ENCODE data around the gene TMEM150B.

TMEM150B gene

DNA sequence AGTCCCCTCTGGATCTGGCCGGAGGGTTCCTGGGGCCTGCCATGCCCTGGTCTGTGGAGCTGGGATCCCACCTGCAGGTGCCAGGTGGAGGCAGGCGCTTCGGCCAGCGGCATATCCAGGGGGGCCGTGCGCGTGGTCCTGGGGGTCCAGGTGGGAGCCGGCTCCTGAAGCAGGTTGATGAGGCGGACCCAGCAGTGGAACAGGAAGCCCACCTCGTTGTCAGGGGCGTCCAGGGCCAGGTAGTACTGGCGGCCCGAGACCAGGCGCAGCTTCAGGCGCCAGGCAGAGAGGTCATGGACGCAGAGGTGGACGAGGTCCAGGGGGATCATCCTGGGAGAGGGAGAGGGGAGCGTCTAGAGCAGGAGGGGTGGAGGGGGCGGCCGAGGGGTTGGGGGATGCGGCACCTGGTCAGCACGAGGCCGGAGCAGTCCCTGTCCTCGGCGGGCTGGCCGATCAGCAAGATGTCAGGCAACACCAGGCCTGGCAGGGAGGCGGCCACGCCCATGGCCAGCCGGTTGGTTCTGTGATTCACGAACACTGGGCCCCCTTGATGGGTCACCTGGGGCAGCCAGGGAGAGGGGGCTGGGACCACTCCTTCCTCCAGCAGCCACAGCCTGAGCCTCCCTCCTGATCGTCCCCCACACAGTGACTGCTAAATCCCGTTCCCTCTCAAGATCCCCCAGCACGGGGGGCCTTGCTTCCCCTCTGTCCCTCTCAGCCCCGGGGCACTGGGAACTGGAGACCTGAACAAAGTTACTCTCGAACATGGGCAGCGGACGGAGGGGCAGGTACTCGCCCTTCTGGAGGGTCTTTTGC lies 37.2 kb upstream of the TMEM150B start:
- Mint-ChIP-seq H3K9me3 (no peaks in the 10 kb centered on the region), H3K27ac (no peak overlapping the region), H3K36me3 (no peaks in the 10 kb centered on the region), H3K27me3 (peaks cover 43% of the 10 kb centered on the region), H3K4me3 (no peak overlapping the region), H3K4me1 (no peaks in the 10 kb centered on the region)
- CTCF ChIA-PET: no interaction called here
- no peak for DNase-seq

DNA sequence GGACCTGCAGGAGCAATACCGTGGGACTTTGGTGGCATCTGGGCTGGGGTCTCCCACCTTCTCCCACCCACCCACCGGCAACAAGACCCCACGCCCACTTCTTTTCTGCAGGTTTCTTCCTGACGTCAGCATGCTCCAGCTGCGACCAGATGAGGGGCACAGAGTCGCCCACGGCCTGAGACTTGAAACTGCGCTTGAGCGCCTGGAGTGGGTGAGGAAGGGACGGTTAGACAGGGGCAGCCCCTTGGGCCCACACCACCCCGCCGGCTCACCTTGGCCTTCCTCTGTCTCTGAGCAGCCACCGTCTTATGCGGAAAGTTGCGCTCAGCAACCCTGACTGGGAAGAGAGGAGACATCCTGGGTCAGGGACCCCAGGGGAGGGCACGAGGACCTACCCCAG lies 35.8 kb upstream of the TMEM150B start:
- Mint-ChIP-seq H3K27ac (no peak overlapping the region), H3K9me3 (no peaks in the 10 kb centered on the region), H3K36me3 (no peaks in the 10 kb centered on the region), H3K4me3 (no peak overlapping the region), H3K4me1 (no peaks in the 10 kb centered on the region), H3K27me3 (peaks cover 45% of the 10 kb centered on the region)
- DNase-seq: no peak
- CTCF ChIA-PET: no interaction called here

DNA sequence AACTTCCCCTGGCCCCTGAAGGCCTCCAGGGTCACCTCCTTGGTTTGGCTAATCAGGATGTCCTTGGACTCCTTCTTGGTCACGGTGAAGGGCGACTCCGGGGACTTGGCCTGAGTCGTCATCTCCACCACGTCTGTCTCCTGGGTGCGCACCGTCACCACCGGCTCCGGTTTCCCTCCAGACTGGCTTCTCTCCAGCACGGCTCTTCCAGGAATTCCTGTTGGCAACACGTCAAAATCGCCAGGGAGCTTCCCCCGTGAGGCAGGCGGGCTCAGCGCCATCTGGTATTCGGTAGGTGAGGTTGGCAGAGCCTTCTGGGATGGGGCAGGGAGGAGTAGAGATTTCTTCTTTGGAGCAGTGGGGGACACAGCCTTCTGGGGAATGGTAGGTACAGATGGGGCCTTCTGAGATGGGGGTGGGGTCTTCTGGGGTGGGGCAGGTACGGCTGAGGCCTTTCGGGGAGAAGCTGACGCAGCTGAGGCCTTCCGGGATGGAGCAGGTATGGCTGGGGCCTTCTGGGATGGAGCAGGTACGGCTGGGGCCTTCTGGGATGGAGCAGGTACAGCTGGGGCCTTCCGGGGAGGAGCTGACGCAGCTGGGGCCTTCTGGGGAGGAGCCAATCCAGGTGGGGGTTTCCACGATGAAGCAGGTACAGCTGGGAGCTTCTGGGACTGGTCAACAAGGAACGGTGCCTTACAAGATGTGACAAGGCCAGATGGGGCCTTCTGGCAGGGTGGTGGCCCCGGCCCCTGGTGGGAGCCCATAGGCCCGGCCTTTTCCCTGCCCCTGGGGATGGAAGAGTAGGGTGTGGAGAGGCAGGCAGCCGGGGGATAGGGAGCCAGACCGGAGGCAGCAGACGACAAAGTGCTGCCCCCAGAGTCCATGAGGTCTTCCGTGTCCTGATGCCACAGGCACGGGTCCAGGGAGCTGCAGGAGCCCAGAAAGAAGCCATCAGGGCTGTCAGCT lies 34.1 kb upstream of the TMEM150B start:
- CTCF ChIA-PET: interaction anchor here (0.6 kb wide), 1 partner anchor 200 kb away, joined by 3 read pairs; no protein-coding TSS in a partner anchor
- Mint-ChIP-seq H3K9me3 (no peaks in the 10 kb centered on the region), H3K4me1 (peaks cover 4% of the 10 kb centered on the region), H3K4me3 (no peak overlapping the region), H3K27me3 (peaks cover 51% of the 10 kb centered on the region), H3K36me3 (no peaks in the 10 kb centered on the region), H3K27ac (no peak overlapping the region)
- DNase-seq: no peak

DNA sequence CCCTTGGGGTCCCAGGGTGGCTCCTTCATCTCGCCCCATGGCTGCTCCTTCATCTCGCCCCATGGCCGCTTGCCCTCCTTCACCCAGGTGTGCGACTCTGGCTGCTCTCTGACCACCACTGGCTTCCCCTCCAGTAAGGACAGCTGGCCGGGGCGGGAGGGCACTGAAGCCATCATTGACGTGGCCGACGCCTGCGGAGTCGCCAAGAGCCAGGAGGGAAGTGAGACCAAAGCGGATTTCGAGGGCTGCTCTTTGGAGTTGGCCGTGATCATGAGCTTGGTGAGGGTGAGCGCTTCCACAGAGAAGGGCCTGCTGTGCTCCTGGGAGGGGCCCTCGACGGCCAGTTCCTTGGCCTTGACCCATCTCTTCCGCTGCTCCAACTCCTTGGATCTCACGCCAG lies 33.4 kb upstream of the TMEM150B start:
- Mint-ChIP-seq H3K9me3 (no peaks in the 10 kb centered on the region), H3K4me3 (no peak overlapping the region), H3K4me1 (peaks cover 10% of the 10 kb centered on the region), H3K27ac (no peak overlapping the region), H3K36me3 (no peaks in the 10 kb centered on the region), H3K27me3 (peaks cover 53% of the 10 kb centered on the region)
- CTCF ChIA-PET: no interaction called here
- no peak for DNase-seq

DNA sequence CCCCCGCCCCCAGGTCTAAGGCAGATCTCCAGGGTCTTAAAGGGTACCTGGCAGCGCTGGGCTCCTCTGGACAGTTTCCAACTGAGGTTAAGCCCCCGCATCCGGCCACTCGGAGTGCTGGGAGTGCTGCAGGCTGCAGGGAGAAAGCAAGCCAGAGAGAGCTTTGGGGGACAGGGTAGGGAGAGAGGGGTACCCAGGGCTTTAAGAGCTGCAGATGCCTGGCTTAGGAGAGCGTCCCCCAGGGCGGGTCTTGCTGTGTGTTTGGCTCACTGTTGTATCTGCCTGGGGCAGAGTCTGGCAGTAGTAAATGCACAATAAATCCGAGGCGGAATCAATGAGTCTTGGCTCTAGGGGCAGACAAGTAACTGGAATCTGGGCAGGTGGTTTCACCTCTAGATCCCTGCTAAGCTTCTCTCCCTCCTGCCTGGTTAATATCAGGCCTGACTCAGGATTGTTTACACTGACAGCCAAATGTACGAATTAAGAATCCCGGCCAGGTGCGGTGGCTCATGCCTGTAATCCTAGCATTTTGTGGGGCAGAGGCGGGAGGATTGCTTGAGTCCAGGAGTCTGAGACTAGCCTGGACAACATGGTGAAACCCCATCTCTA lies 30.2 kb upstream of the TMEM150B start:
- no peaks in the 10 kb centered on the region for H3K9me3 Mint-ChIP-seq
- CTCF ChIA-PET: no interaction called here
- H3K27me3 Mint-ChIP-seq: peaks cover 85% of the 10 kb centered on the region
- H3K36me3 Mint-ChIP-seq: no peaks in the 10 kb centered on the region
- H3K27ac Mint-ChIP-seq: no peak overlapping the region
- DNase-seq: no peak
- H3K4me1 Mint-ChIP-seq: peaks cover 35% of the 10 kb centered on the region
- no peak overlapping the region for H3K4me3 Mint-ChIP-seq

- Mint-ChIP-seq H3K9me3 (no peaks in the 10 kb centered on the region), H3K27me3 (peaks cover 85% of the 10 kb centered on the region), H3K36me3 (no peaks in the 10 kb centered on the region), H3K27ac (no peak within 1 kb of the TSS), H3K4me3 (peak within 1 kb of the TSS; percentile 68), H3K4me1 (peaks cover 35% of the 10 kb centered on the region)
- DNase-seq: no peak
- CTCF ChIA-PET: no interaction called here
Measured at GRCh38 chr19:55354698-55355212, 29.6 kb upstream of the TMEM150B start, which contains the start of gene COX6B2. COX6B2 (minus strand) TSS chr19:55354719; CDS start chr19:55354521, 198 bp downstream.

- H3K36me3 Mint-ChIP-seq: no peaks in the 10 kb centered on the region
- no peaks in the 10 kb centered on the region for H3K9me3 Mint-ChIP-seq
- DNase-seq: peak; percentile 79
- H3K4me1 Mint-ChIP-seq: peaks cover 35% of the 10 kb centered on the region
- H3K27me3 Mint-ChIP-seq: peaks cover 84% of the 10 kb centered on the region
- no peak overlapping the region for H3K27ac Mint-ChIP-seq
- CTCF ChIA-PET: no interaction called here
- peak overlapping the region; percentile 68 for H3K4me3 Mint-ChIP-seq
Measured at GRCh38 chr19:55353803-55354697, 28.9 kb upstream of the TMEM150B start.

- peak overlapping the region; percentile 68 for H3K4me3 Mint-ChIP-seq
- H3K27me3 Mint-ChIP-seq: peaks cover 77% of the 10 kb centered on the region
- H3K9me3 Mint-ChIP-seq: no peaks in the 10 kb centered on the region
- no peak for DNase-seq
- CTCF ChIA-PET: no interaction called here
- no peaks in the 10 kb centered on the region for H3K36me3 Mint-ChIP-seq
- peaks cover 35% of the 10 kb centered on the region for H3K4me1 Mint-ChIP-seq
- H3K27ac Mint-ChIP-seq: no peak overlapping the region
Measured at GRCh38 chr19:55353356-55353802, 28.2 kb upstream of the TMEM150B start.

GRCh38 chr19:55352549-55353145 lies 27.5 kb upstream of the TMEM150B start:
- peaks cover 3% of the 10 kb centered on the region for H3K36me3 Mint-ChIP-seq
- H3K4me1 Mint-ChIP-seq: peaks cover 35% of the 10 kb centered on the region
- H3K27me3 Mint-ChIP-seq: peaks cover 72% of the 10 kb centered on the region
- H3K27ac Mint-ChIP-seq: no peak overlapping the region
- CTCF ChIA-PET: no interaction called here
- peak overlapping the region; percentile 1 for H3K4me3 Mint-ChIP-seq
- H3K9me3 Mint-ChIP-seq: no peaks in the 10 kb centered on the region
- DNase-seq: no peak

DNA sequence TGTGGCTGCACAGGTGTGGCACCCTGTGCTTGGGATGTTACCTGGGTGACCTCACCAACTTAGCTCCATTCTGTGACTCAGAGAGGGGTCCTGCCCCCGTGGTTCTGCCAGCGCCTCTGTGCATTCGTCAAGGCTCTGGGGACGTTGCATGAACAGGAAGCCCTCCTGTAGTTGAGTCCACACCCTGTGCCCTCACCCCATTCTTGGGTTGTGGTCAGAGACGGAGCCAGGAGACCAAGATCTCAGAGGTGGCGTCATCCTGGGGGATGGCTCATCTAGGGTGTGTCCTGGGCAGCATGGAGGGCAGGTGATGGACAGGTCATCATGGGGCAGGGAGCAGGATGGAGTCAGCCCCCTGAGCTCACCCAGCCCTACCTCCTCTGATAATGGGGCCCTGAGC lies 26.9 kb upstream of the TMEM150B start:
- CTCF ChIA-PET: no interaction called here
- H3K36me3 Mint-ChIP-seq: peaks cover 3% of the 10 kb centered on the region
- H3K9me3 Mint-ChIP-seq: no peaks in the 10 kb centered on the region
- peaks cover 66% of the 10 kb centered on the region for H3K27me3 Mint-ChIP-seq
- DNase-seq: no peak
- H3K27ac Mint-ChIP-seq: no peak overlapping the region
- H3K4me1 Mint-ChIP-seq: peaks cover 35% of the 10 kb centered on the region
- no peak overlapping the region for H3K4me3 Mint-ChIP-seq

- CTCF ChIA-PET: interaction anchor here (0.7 to 1.3 kb wide), 2 partner anchors 18 to 49 kb away, joined by 4 read pairs; no protein-coding TSS in a partner anchor
- DNase-seq: no peak
- Mint-ChIP-seq H3K4me1 (peaks cover 35% of the 10 kb centered on the region), H3K27ac (no peak overlapping the region), H3K27me3 (peaks cover 53% of the 10 kb centered on the region), H3K9me3 (no peaks in the 10 kb centered on the region), H3K36me3 (peaks cover 3% of the 10 kb centered on the region), H3K4me3 (no peak overlapping the region)
Measured at GRCh38 chr19:55350620-55351315, 25.6 kb upstream of the TMEM150B start.

GRCh38 chr19:55348317-55349034 lies 23.3 kb upstream of the TMEM150B start:
- Mint-ChIP-seq H3K27me3 (peaks cover 32% of the 10 kb centered on the region), H3K27ac (no peak overlapping the region), H3K4me1 (peaks cover 25% of the 10 kb centered on the region), H3K9me3 (no peaks in the 10 kb centered on the region), H3K4me3 (no peak overlapping the region), H3K36me3 (peaks cover 14% of the 10 kb centered on the region)
- CTCF ChIA-PET: no interaction called here
- no peak for DNase-seq
